Psoas muscle (tissue), 8 donors: ENCODE measurements around the gene DIP2C. TPM values are rescaled to one million over a fixed set of nuclear protein-coding genes. Genes with fewer than 3 reads are reported as not detected.

Source experiments
- ATAC-seq, 4 donors: fragments of 200-7000 bp; cut with Tn5 transposase; one replicate each; pipeline ENCODE4 v1.9.1; 2020; ENCODE audit warnings: moderate library complexity in 3 of 4, mild to moderate bottlenecking in 2 of 4
- DNase-seq, 2 donors: peaks; one replicate each; pipeline ENCODE4 v3.0.0-alpha.2; 2020
- H3K27ac ChIP-seq: fragments of 200-600 bp; one replicate; pipeline ENCODE4 v1.8.0; 2022
- H3K27me3 ChIP-seq, 3 donors: fragments of 200-600 bp in 1 of 3; one replicate each; pipeline versions ENCODE4 v1.6.1 to v1.8.0; 2013 to 2022; ENCODE audit warnings: low read length in 2 of 3, mild to moderate bottlenecking in 2 of 3, moderate library complexity in 1 of 3; ENCODE audit not compliant: insufficient read depth in 3 of 3
- H3K36me3 ChIP-seq, 2 donors: fragments of 200-600 bp in 1 of 2; one replicate each; pipeline versions ENCODE4 v1.6.1 to v1.8.0; 2013 to 2022; ENCODE audit warnings: low read depth in 1 of 2, mild to moderate bottlenecking in 1 of 2, moderate library complexity in 1 of 2; ENCODE audit not compliant: insufficient read depth in 1 of 2
- H3K4me1 ChIP-seq: fragments of 200-600 bp; one replicate; pipeline ENCODE4 v1.8.0; 2022
- H3K4me3 ChIP-seq: fragments of 200-600 bp; one replicate; pipeline ENCODE4 v1.8.0; 2022; ENCODE audit warnings: mild to moderate bottlenecking
- H3K9me3 ChIP-seq: fragments of 200-600 bp; one replicate; pipeline ENCODE4 v1.8.0; 2022
- CTCF ChIP-seq: fragments of 200-600 bp; IDR thresholded peaks from one replicate; pipeline ENCODE4 v1.8.0; 2022; ENCODE audit warnings: antibody characterized with exemption
- WGBS, 3 donors: extraction: QIAGEN DNeasy Blood & Tissue Kit; methylation state at CpG; one replicate each; pipeline versions ENCODE4 v1.1.6 to v1.1.7; 2013; 5-methylcytosine and 5-hydroxymethylcytosine counted together
- intact Hi-C, 2 donors: fragments of 100-400 bp; cut with DNase I; formaldehyde crosslinking; loops; one replicate each; pipeline versions ENCODE4 v1.11.0 to v1.14.2; 2022
- polyA plus RNA-seq, 3 donors: library from polyadenylated mRNA; stranded (reverse); fragments of 200-250 nt; gene quantifications; one replicate each; pipeline ENCODE4 v1.2.3, GENCODE V29; 2013
- total RNA-seq, 4 donors: library from RNA; stranded (reverse); fragmentation: NEBNext Ultra II Directional in 2 of 4; extraction: Animal tissue kit (Norgen Biotek cat#: 25700) in 2 of 4; gene quantifications; one replicate each; pipeline versions ENCODE4 v1.2.1 to v1.2.4, GENCODE V29; 2021 to 2023
- donor health status: healthy with polysubstance abuse.
- donor health status: DM: no; HTN: no; CAD: no; lungs with moderate emphysema.
- donor health status: Bipolar disorder and iron deficiency.
- donor health status: healthy.
- donor health status: DM: yes; HTN: yes; CAD: no.
- donor health status: DM: no; HTN: no; CAD: no.
- donor health status: DM: no; HTN: no; CAD: no.
- donor health status: DM: yes; HTN: yes; CAD: no.

Gene DIP2C
- total and polyA plus RNA-seq, 7 donors = 7.7 to 32.0 (median 25.0) TPM

GRCh38 chr10:308101-308500, 381.4 kb downstream of the DIP2C start:
- ATAC-seq (no peak), DNase-seq (no peak)
- no peaks in the 10 kb centered on the region for H3K4me1 ChIP-seq
- peaks cover 0 to 24% of the 10 kb centered on the region in 2 donors for H3K36me3 ChIP-seq
- no peak for TF ChIP-seq CTCF
- 81 to 87% (median 86%) methylated on average over 11 of the region's 11 CpGs for WGBS, 3 donors
- no peak overlapping the region for H3K27ac ChIP-seq
- H3K4me3 ChIP-seq = no peak overlapping the region
- no peaks in the 10 kb centered on the region for H3K27me3 ChIP-seq
- intact Hi-C loops = no loop called here
- H3K9me3 ChIP-seq = no peaks in the 10 kb centered on the region

GRCh38 chr10:307659-308058, 381.8 kb downstream of the DIP2C start:
- H3K9me3 ChIP-seq = no peaks in the 10 kb centered on the region
- WGBS, 3 donors = 95 to 97% (median 97%) methylated on average over 18 of the region's 18 CpGs
- H3K36me3 ChIP-seq = peaks cover 0 to 27% of the 10 kb centered on the region in 2 donors
- ATAC-seq (no peak), DNase-seq (no peak)
- H3K4me3 ChIP-seq = no peak overlapping the region
- no peak for TF ChIP-seq CTCF
- H3K27me3 ChIP-seq = no peaks in the 10 kb centered on the region
- intact Hi-C loops = no loop called here
- H3K27ac ChIP-seq = no peak overlapping the region
- H3K4me1 ChIP-seq = no peaks in the 10 kb centered on the region

GRCh38 chr10:306675-307185, 382.7 kb downstream of the DIP2C start:
- intact Hi-C loops = no loop called here
- Histone ChIP-seq H3K4me3 (no peak overlapping the region), H3K27me3 (no peaks in the 10 kb centered on the region), H3K9me3 (no peaks in the 10 kb centered on the region), H3K36me3 (peaks cover 0 to 30% of the 10 kb centered on the region in 2 donors), H3K27ac (no peak overlapping the region), H3K4me1 (no peaks in the 10 kb centered on the region)
- DNase-seq = no peak
- no peak for TF ChIP-seq CTCF
- ATAC-seq = peak in 3 of 4 donors; percentile 30 to 58 (median 46)
- 50 to 57% (median 52%) methylated on average over 8 of the region's 8 CpGs for WGBS, 3 donors

GRCh38 chr10:306007-306674, 383.3 kb downstream of the DIP2C start:
- 77 to 79% (median 78%) methylated on average over 6 of the region's 6 CpGs for WGBS, 3 donors
- DNase-seq (no peak), ATAC-seq (no peak)
- no peak overlapping the region for H3K27ac ChIP-seq
- H3K27me3 ChIP-seq = no peaks in the 10 kb centered on the region
- no peak for TF ChIP-seq CTCF
- intact Hi-C loops = no loop called here
- H3K36me3 ChIP-seq = peaks cover 0 to 36% of the 10 kb centered on the region in 2 donors
- H3K4me3 ChIP-seq = no peak overlapping the region
- no peaks in the 10 kb centered on the region for H3K4me1 ChIP-seq
- no peaks in the 10 kb centered on the region for H3K9me3 ChIP-seq

- no peak overlapping the region for H3K4me3 ChIP-seq
- no peak overlapping the region for H3K27ac ChIP-seq
- ATAC-seq (no peak), DNase-seq (no peak)
- peaks cover 0 to 40% of the 10 kb centered on the region in 2 donors for H3K36me3 ChIP-seq
- 96 to 99% (median 98%) methylated on average over 4 of the region's 4 CpGs for WGBS, 3 donors
- intact Hi-C loops = no loop called here
- H3K4me1 ChIP-seq = no peaks in the 10 kb centered on the region
- H3K27me3 ChIP-seq = no peaks in the 10 kb centered on the region
- no peaks in the 10 kb centered on the region for H3K9me3 ChIP-seq
- no peak for TF ChIP-seq CTCF
Observed at GRCh38 chr10:305034-305433, 384.4 kb downstream of the DIP2C start.
